T-helper 2 cell treated with Interferon-gamma antibody and Interleukin-4, amounts not matched to agents 5 μg/mL and 100 μg/mL, for 36 hours (primary cell): Measurements from ENCODE around the gene CLDN24.

ENCODE experiments used
- DNase-seq: peaks from one replicate; pipeline ENCODE4 v3.0.0; 2021; ENCODE audit warnings: low spot score
- H3K27ac Mint-ChIP-seq: one replicate; pipeline ENCODE4 v1.8.0; 2021; ENCODE audit warnings: mild to moderate bottlenecking, mixed read lengths
- H3K27me3 Mint-ChIP-seq: one replicate; pipeline ENCODE4 v1.8.0; 2021; ENCODE audit warnings: low read depth, mixed read lengths
- H3K36me3 Mint-ChIP-seq: one replicate; pipeline ENCODE4 v1.8.0; 2021; ENCODE audit warnings: low read depth, mixed read lengths
- H3K4me1 Mint-ChIP-seq: one replicate; pipeline ENCODE4 v1.8.0; 2021; ENCODE audit warnings: low read depth, mixed read lengths
- H3K4me3 Mint-ChIP-seq: one replicate; pipeline ENCODE4 v1.8.0; 2022; ENCODE audit warnings: mild to moderate bottlenecking, moderate library complexity, mixed read lengths
- H3K9me3 Mint-ChIP-seq: one replicate; pipeline ENCODE4 v1.8.0; 2021; ENCODE audit warnings: mixed read lengths

The CLDN24 gene

GRCh38 chr4:183321516-183321915, 710 bp downstream of the CLDN24 start:
- H3K36me3 Mint-ChIP-seq: no peaks in the 10 kb centered on the region
- H3K27me3 Mint-ChIP-seq: no peaks in the 10 kb centered on the region
- no peaks in the 10 kb centered on the region for H3K9me3 Mint-ChIP-seq
- no peak overlapping the region for H3K27ac Mint-ChIP-seq
- H3K4me1 Mint-ChIP-seq: no peaks in the 10 kb centered on the region
- no peak overlapping the region for H3K4me3 Mint-ChIP-seq
- no peak for DNase-seq

- H3K9me3 Mint-ChIP-seq: no peaks in the 10 kb centered on the region
- no peaks in the 10 kb centered on the region for H3K36me3 Mint-ChIP-seq
- no peak overlapping the region for H3K27ac Mint-ChIP-seq
- no peaks in the 10 kb centered on the region for H3K27me3 Mint-ChIP-seq
- H3K4me3 Mint-ChIP-seq: no peak overlapping the region
- no peak for DNase-seq
- H3K4me1 Mint-ChIP-seq: no peaks in the 10 kb centered on the region
Observed at GRCh38 chr4:183321079-183321478, 1.1 kb downstream of the CLDN24 start.

GRCh38 chr4:183320211-183321059, 1.8 kb downstream of the CLDN24 start, which contains the start of gene CLDN22:
Gene CLDN22, minus strand, starts transcription at chr4:183320276. Its CDS starts 58 bp downstream, at chr4:183320218.
- H3K27ac Mint-ChIP-seq: no peak within 1 kb of the TSS
- H3K36me3 Mint-ChIP-seq: no peaks in the 10 kb centered on the region
- no peak for DNase-seq
- no peaks in the 10 kb centered on the region for H3K27me3 Mint-ChIP-seq
- no peaks in the 10 kb centered on the region for H3K9me3 Mint-ChIP-seq
- H3K4me1 Mint-ChIP-seq: no peaks in the 10 kb centered on the region
- no peak within 1 kb of the TSS for H3K4me3 Mint-ChIP-seq

DNA sequence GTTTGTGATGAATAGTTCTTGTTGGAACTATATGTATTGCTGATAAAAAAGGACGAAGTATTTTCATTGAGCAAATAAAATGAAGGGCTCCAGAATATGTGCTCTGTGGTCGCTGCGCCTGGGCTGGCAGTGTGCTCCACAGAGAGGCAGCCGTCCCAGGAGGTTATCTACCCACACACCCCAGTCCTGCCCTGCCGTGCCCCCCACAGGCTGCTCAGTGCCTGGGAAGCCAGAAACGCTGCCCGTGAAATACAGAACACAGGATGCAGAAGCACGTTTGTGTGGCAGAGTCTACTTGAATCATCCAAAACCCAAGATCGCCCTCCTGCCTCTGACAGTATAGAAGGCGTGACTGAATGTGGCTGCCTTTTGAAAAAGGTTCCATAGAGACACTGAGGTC, 3.6 kb downstream of the CLDN24 start:
- H3K36me3 Mint-ChIP-seq: no peaks in the 10 kb centered on the region
- no peaks in the 10 kb centered on the region for H3K9me3 Mint-ChIP-seq
- H3K27ac Mint-ChIP-seq: no peak overlapping the region
- H3K4me3 Mint-ChIP-seq: no peak overlapping the region
- H3K4me1 Mint-ChIP-seq: no peaks in the 10 kb centered on the region
- no peaks in the 10 kb centered on the region for H3K27me3 Mint-ChIP-seq
- DNase-seq: no peak

DNA sequence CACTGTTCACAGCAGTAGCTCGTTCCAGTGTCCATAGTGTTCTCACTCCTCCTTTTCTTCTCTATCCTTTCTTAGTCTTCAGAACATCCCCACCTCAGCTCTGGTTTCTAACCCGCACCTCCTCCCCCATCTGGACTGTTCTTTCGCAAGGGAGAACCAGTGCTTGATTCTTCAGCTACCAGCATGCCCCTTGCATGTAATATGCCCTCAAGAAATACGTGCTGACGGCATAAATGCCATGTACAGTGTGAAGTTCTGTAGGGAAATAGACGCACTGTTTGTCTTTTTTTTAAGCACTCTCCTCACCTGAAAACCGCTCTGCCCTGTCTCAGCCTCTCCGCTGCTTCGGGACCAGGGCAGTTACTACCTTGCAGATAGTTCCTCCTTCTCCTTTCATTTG, 7.4 kb downstream of the CLDN24 start:
- no peaks in the 10 kb centered on the region for H3K36me3 Mint-ChIP-seq
- H3K27me3 Mint-ChIP-seq: no peaks in the 10 kb centered on the region
- DNase-seq: no peak
- H3K9me3 Mint-ChIP-seq: no peaks in the 10 kb centered on the region
- no peak overlapping the region for H3K27ac Mint-ChIP-seq
- H3K4me3 Mint-ChIP-seq: no peak overlapping the region
- H3K4me1 Mint-ChIP-seq: no peaks in the 10 kb centered on the region

DNA sequence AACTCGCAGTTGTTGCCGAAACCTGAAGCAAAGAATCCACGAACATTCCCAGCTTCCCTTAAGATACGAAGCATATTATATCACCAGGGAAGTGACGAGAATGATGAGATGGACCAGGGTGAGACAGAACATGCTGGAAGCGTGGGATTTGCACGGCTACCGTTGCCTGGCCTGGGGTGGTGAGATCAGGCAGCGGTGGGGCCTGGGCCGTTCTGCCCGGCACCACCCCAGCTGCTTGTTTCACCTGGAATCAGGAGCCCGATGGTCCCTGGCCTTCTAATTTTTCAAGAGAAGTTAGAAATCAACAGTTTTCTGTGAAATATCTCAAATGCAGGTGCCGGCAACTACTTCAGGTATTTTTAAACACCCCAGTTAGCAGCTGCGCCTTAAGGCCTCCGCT, 7.9 kb downstream of the CLDN24 start:
- no peak for DNase-seq
- no peaks in the 10 kb centered on the region for H3K27me3 Mint-ChIP-seq
- H3K9me3 Mint-ChIP-seq: no peaks in the 10 kb centered on the region
- no peak overlapping the region for H3K4me3 Mint-ChIP-seq
- H3K27ac Mint-ChIP-seq: no peak overlapping the region
- no peaks in the 10 kb centered on the region for H3K4me1 Mint-ChIP-seq
- no peaks in the 10 kb centered on the region for H3K36me3 Mint-ChIP-seq

- DNase-seq: no peak
- Mint-ChIP-seq H3K4me1 (no peaks in the 10 kb centered on the region), H3K4me3 (no peak overlapping the region), H3K9me3 (no peaks in the 10 kb centered on the region), H3K27me3 (no peaks in the 10 kb centered on the region), H3K27ac (no peak overlapping the region), H3K36me3 (no peaks in the 10 kb centered on the region)
Observed at GRCh38 chr4:183312841-183313240, 9.4 kb downstream of the CLDN24 start.

GRCh38 chr4:183306811-183307210, 15.4 kb downstream of the CLDN24 start:
- H3K9me3 Mint-ChIP-seq: no peaks in the 10 kb centered on the region
- no peak overlapping the region for H3K27ac Mint-ChIP-seq
- no peaks in the 10 kb centered on the region for H3K4me1 Mint-ChIP-seq

DNA sequence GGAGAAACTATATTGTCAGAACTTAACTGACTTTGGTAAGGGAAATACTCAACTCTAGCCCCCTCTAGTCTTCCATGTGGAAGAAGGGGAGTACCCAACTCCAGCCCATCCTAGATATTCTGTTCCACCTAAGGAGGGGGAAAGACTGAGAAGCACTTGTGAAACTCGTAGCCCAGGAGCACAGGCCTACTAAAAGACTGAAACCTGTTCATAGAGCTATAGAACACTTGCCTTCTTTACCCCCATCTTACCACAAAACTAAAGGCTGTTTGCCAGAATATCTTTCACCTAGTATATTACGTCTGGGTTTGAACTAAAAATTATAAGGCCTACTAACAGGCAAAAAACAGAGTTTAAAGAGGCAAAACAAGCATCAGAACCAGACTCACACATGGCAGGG, 17.7 kb downstream of the CLDN24 start:
- Mint-ChIP-seq H3K27ac (no peak overlapping the region), H3K36me3 (no peaks in the 10 kb centered on the region), H3K9me3 (no peaks in the 10 kb centered on the region), H3K4me3 (no peak overlapping the region), H3K27me3 (no peaks in the 10 kb centered on the region), H3K4me1 (peaks cover 3% of the 10 kb centered on the region)
- no peak for DNase-seq

More at GRCh38 chr4:183306811-183307210, 15.4 kb downstream of the CLDN24 start:
- no peaks in the 10 kb centered on the region for H3K36me3 Mint-ChIP-seq
- no peaks in the 10 kb centered on the region for H3K27me3 Mint-ChIP-seq
- no peak for DNase-seq
- H3K4me3 Mint-ChIP-seq: no peak overlapping the region

DNA sequence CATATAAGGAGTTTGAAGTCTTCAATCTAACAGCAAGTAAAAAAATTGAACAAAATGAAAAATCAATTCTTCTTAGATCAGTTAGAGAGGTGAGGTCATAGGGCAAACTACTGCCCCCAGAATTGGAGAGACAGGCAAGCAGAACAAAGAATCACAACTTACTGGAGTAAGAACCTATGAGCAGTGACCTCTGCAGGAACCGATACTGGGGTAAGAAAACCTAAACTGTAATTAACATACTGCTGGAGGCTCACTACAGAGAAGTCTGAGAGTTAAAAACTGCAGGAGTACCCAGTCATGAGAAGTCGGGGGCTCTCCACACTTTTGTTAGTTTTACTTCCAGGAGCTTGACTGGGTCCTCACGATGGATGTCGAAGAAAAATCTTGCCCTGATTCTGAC, 18.2 kb downstream of the CLDN24 start:
- H3K4me3 Mint-ChIP-seq: no peak overlapping the region
- no peaks in the 10 kb centered on the region for H3K9me3 Mint-ChIP-seq
- H3K4me1 Mint-ChIP-seq: peaks cover 3% of the 10 kb centered on the region
- DNase-seq: no peak
- H3K27ac Mint-ChIP-seq: no peak overlapping the region
- H3K36me3 Mint-ChIP-seq: no peaks in the 10 kb centered on the region
- H3K27me3 Mint-ChIP-seq: no peaks in the 10 kb centered on the region

DNA sequence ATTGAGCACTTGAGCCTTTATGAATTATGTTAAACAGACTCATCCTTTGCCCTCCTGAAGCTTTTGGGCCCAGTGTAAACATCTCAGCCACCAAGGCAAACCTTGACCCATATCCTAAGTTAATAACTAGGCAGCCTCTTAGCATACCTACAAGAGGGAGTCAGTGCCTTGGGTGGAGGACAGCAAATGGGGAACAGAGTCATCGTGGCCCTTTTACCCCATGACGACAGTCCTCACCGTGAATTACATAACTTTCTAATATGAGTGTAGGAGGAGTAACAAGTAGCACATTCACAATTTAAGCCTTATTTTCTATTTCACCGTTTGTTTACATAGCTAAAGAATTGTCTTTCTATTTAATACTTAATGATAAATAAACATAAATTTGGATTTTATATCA, 18.9 kb downstream of the CLDN24 start:
- no peak for DNase-seq
- no peak overlapping the region for H3K27ac Mint-ChIP-seq

DNA sequence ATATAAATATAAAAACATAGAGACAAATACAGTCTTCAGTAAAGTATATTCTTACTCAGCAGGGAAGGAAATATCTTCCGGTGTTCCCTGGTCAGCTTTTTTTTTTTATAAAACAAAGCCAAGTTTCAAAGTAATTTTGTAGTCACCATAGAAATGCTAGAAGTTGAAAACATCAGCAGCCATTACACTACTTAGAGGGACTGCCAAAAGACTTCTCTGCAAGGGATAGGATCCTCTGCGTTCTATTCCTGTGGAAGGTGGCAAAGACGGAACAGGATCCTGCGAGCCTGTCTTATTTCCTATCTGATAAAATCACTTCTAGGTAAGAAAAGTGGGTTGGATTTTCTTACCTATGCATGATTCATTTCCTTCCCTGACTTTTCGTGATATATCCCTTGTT, 21.6 kb downstream of the CLDN24 start:
- no peaks in the 10 kb centered on the region for H3K9me3 Mint-ChIP-seq
- H3K4me1 Mint-ChIP-seq: peaks cover 3% of the 10 kb centered on the region
- no peak for DNase-seq
- H3K36me3 Mint-ChIP-seq: no peaks in the 10 kb centered on the region
- no peaks in the 10 kb centered on the region for H3K27me3 Mint-ChIP-seq
- H3K27ac Mint-ChIP-seq: no peak overlapping the region
- no peak overlapping the region for H3K4me3 Mint-ChIP-seq

More for the DNA sequence above, 18.9 kb downstream of the CLDN24 start:
- Mint-ChIP-seq H3K4me1 (peaks cover 3% of the 10 kb centered on the region), H3K4me3 (no peak overlapping the region), H3K9me3 (no peaks in the 10 kb centered on the region), H3K36me3 (no peaks in the 10 kb centered on the region), H3K27me3 (no peaks in the 10 kb centered on the region)

DNA sequence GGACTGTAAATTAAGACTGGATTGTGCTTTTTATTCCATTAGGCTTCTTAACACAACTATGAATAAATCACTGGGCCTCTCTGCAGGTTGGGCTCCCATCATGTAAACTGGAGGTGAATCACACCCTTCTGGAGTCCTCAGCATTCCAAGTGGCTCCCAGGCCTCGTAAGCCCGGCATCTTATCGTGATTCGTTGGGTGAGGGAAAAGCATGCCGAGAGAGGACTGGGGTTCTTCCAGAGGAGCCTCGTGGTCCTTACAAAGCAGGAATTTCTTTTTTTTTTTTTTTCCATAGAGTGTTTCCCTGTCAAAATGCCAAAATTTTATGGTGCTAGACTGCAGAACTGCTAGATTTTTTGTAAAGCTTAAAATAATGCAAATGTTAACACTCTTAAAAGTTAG, 22.2 kb downstream of the CLDN24 start:
- peaks cover 3% of the 10 kb centered on the region for H3K4me1 Mint-ChIP-seq
- no peaks in the 10 kb centered on the region for H3K9me3 Mint-ChIP-seq
- no peak for DNase-seq
- H3K36me3 Mint-ChIP-seq: no peaks in the 10 kb centered on the region
- no peaks in the 10 kb centered on the region for H3K27me3 Mint-ChIP-seq
- H3K4me3 Mint-ChIP-seq: no peak overlapping the region
- H3K27ac Mint-ChIP-seq: no peak overlapping the region

DNA sequence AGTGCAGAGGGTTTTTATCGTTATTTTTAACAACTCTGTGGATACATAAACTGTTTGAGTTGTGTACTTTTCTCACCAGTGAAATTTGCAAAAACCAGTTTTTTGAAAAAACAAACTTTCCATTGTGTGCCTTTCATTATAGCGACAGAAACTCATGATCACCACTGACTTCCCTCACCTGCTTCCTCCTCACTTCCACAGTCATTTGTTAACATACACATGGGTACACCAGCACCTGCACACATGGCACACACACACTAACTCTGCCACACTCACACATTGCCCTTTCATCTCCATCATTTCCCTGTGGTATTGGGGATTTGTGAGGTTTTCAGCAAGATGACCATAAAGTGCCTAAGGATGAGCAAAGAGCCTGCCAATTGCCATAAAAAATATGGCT, 22.8 kb downstream of the CLDN24 start:
- H3K27ac Mint-ChIP-seq: no peak overlapping the region
- no peaks in the 10 kb centered on the region for H3K27me3 Mint-ChIP-seq
- H3K9me3 Mint-ChIP-seq: no peaks in the 10 kb centered on the region
- H3K36me3 Mint-ChIP-seq: no peaks in the 10 kb centered on the region
- no peak overlapping the region for H3K4me3 Mint-ChIP-seq
- no peak for DNase-seq
- peaks cover 3% of the 10 kb centered on the region for H3K4me1 Mint-ChIP-seq

DNA sequence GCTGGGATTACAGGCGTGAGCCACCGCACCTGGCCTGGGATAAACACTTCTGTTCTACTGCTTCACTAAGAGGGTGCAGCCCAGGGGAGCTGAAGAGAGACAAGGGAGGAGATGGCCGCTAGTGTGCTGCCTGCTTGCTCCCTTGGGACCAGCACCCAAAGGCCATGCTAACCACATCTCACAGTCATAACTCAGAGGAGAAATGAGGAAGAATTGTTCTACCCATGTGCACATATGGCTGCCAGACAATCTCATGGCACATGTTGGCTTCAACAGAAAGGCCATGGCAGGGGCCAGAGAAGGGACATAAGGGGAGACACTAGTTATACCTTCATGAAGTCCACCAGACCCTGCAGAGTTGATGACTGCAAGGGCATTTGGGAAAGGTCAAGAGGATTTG, 24.6 kb downstream of the CLDN24 start:
- Mint-ChIP-seq H3K4me1 (peaks cover 3% of the 10 kb centered on the region), H3K9me3 (no peaks in the 10 kb centered on the region), H3K4me3 (no peak overlapping the region), H3K27me3 (no peaks in the 10 kb centered on the region), H3K36me3 (no peaks in the 10 kb centered on the region), H3K27ac (no peak overlapping the region)
- no peak for DNase-seq
